Activated naive CD4-positive, alpha-beta T cell treated with anti-CD3 and anti-CD28 coated beads for 36 hours (primary cell): ENCODE measurements around the gene CLEC1B. TPM values are rescaled to one million over a fixed set of nuclear protein-coding genes. Genes with fewer than 3 reads are reported as not detected.
"Not testable (repeated sequence)": the region's sequence is repeated elsewhere in the genome, so short reads cannot be mapped to it uniquely, and the experiment has no call there.

Experiments used
- CTCF ChIA-PET: fragments of 350-600 bp; sonication (Branson Sonifier 250); formaldehyde crosslinking; loops from one replicate; lab custom pipeline; 2021; ENCODE audit warnings: antibody characterized with exemption; lab: Charles Lee
- DNase-seq: peaks from one replicate; pipeline ENCODE4 v3.0.0-alpha.2; 2020
- H3K27ac Mint-ChIP-seq: one replicate; pipeline ENCODE4 v1.8.0; 2021; ENCODE audit warnings: mild to moderate bottlenecking, mixed read lengths
- H3K27me3 Mint-ChIP-seq: one replicate; pipeline ENCODE4 v1.8.0; 2021; ENCODE audit warnings: low read depth, mixed read lengths
- H3K36me3 Mint-ChIP-seq: one replicate; pipeline ENCODE4 v1.8.0; 2021; ENCODE audit warnings: low read depth, mixed read lengths
- H3K4me1 Mint-ChIP-seq: one replicate; pipeline ENCODE4 v1.8.0; 2021; ENCODE audit warnings: low read depth, mixed read lengths
- H3K4me3 Mint-ChIP-seq: one replicate; pipeline ENCODE4 v1.8.0; 2021; ENCODE audit warnings: mild to moderate bottlenecking, moderate library complexity, mixed read lengths
- H3K9me3 Mint-ChIP-seq: one replicate; pipeline ENCODE4 v1.8.0; 2021; ENCODE audit warnings: mixed read lengths
- intact Hi-C: fragments of 100-400 bp; cut with micrococcal nuclease; formaldehyde crosslinking; loops from one replicate; pipeline ENCODE4 v1.15.1; 2023
- total RNA-seq, 2 experiments: library from RNA; stranded (reverse); gene quantifications; one replicate each; pipeline ENCODE4 v1.2.3, GENCODE V29; 2021

CLEC1B gene
- not detected for total RNA-seq

DNA sequence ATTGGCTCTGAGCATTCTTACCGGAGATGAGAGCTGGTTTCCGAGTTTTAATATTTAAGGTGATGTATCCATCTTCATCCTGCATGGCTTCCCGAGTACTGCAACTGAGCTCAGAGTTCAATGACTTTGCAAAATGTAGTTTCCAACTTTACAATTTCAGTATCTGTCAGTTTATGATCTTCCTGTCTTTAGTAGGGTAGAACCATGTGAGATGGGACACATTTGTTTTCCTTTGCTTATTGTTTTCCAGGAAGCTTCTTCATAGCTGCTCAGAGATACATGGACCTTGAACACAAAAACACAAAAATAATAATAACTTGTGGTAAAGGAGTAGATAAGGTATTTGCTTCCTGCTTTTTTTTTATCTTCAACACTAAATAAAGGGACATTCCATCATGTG is at the start of gene CLEC1B:
Gene CLEC1B (minus strand): TSS at position 106 of the 400 bp plus-strand sequence. CDS start 21 bp downstream, at position 85.
- CTCF ChIA-PET: interaction anchor here (0.6 to 1.5 kb wide), 4 partner anchors 11 to 185 kb away, joined by 3 to 6 read pairs (median 4); partner anchors contain the start of gene CLEC12B
- H3K27ac Mint-ChIP-seq: no peak within 1 kb of the TSS

DNA sequence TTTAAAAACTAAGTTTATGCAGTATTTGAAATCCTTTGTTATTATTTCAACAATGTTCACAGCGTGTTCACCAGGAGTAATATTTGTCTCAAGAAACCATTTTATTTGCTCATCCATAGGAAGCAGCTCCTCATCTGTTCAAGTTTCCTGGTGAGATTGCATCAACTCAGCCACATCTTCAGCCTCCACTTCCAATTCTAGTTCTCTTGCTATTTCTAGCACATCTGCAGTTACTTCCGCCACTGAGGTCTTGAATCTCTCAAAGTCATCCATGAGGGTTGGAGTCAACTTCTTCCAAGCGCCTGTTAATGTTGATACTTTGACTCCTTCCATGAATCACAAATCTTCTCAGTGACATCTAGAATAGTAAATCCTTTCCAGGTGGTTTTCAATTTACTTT is 49.6 kb upstream of the CLEC1B start:
- H3K4me3 Mint-ChIP-seq: no peak overlapping the region

More for the DNA sequence above, at the start of gene CLEC1B:
- intact Hi-C loops: loop anchor here (2.0 kb wide), 1 partner anchor 40 kb away; no protein-coding TSS in a partner anchor
- Mint-ChIP-seq H3K9me3 (no peaks in the 10 kb centered on the region), H3K4me3 (no peak within 1 kb of the TSS), H3K36me3 (no peaks in the 10 kb centered on the region), H3K4me1 (no peaks in the 10 kb centered on the region), H3K27me3 (no peaks in the 10 kb centered on the region)
- no peak for DNase-seq

DNA sequence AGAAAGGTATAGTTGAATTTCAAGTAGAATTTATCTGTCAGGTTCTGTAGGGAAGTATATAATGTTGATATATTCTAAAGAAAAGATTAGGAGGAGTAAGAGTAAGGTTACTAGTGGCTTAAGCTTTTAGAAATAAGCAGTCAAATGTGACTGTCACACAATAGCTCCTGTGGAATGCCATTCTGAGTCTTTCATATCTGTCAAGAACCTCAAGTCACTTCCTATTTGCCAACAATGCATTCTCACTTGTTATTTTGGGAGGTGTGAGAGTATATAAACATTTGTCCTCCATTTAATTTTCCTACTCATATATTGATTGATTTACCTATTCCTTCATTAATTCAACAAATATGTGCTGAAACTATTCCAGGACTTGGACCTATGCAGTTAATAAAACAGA is 43.2 kb upstream of the CLEC1B start:
- CTCF ChIA-PET: no interaction called here
- no peaks in the 10 kb centered on the region for H3K4me1 Mint-ChIP-seq
- H3K27me3 Mint-ChIP-seq: peaks cover 7% of the 10 kb centered on the region

More for the DNA sequence above, 49.6 kb upstream of the CLEC1B start:
- H3K36me3 Mint-ChIP-seq: no peaks in the 10 kb centered on the region
- no peak overlapping the region for H3K27ac Mint-ChIP-seq
- peaks cover 13% of the 10 kb centered on the region for H3K27me3 Mint-ChIP-seq
- H3K4me1 Mint-ChIP-seq: peaks cover 6% of the 10 kb centered on the region
- H3K9me3 Mint-ChIP-seq: no peaks in the 10 kb centered on the region
- CTCF ChIA-PET: interaction anchor here (1.8 kb wide), 1 partner anchor 14 kb away, joined by 6 read pairs; no protein-coding TSS in a partner anchor
- intact Hi-C loops: no loop called here
- no peak for DNase-seq

DNA sequence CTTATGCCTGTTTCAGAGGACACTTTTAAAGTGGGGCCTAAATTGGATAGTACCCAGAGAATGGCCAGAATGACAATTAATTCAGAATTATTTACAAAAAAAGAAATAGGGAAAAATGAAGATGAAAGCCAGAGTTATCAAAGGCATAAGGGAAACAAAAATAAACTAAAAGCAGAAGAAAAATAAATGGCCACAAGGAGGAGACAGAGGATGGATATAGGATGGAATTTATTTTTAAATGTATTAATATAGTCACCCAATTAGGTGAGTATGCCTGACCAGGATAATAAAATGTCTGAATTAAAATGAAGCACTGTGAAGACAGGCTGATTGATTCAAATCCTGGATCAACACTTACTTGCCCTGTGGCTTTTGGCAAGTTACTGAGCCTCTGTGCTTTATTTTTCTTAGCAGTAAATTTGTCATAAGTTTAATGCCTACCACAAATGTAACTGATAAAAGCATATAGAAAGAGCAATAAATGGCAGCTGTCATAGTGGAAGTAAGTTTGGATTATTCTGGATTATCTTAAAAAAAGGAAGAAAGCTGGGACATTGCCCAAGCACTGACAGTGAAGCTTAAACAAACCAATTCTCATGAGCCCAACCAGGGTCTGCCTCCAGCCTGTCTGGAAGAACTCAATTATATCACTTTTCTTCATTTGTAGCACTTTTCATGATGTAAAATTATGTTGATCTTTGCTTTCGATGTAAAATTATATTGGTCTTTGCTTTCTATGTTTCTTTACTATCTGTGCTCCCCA is 35.0 kb upstream of the CLEC1B start:
- CTCF ChIA-PET: interaction anchor here (0.7 to 1.7 kb wide), 6 partner anchors 15 to 157 kb away, joined by 3 to 8 read pairs (median 3); partner anchors contain the start of gene CLEC12B
- Mint-ChIP-seq H3K9me3 (no peaks in the 10 kb centered on the region), H3K4me1 (no peaks in the 10 kb centered on the region), H3K27me3 (no peaks in the 10 kb centered on the region), H3K27ac (no peak overlapping the region), H3K36me3 (no peaks in the 10 kb centered on the region), H3K4me3 (no peak overlapping the region)
- DNase-seq: no peak
- intact Hi-C loops: loop anchor here (1.0 kb wide), 2 partner anchors 106 to 156 kb away; no protein-coding TSS in a partner anchor

More for the DNA sequence above, 43.2 kb upstream of the CLEC1B start:
- no peaks in the 10 kb centered on the region for H3K36me3 Mint-ChIP-seq
- H3K27ac Mint-ChIP-seq: no peak overlapping the region
- H3K4me3 Mint-ChIP-seq: no peak overlapping the region
- intact Hi-C loops: no loop called here
- H3K9me3 Mint-ChIP-seq: no peaks in the 10 kb centered on the region
- no peak for DNase-seq

DNA sequence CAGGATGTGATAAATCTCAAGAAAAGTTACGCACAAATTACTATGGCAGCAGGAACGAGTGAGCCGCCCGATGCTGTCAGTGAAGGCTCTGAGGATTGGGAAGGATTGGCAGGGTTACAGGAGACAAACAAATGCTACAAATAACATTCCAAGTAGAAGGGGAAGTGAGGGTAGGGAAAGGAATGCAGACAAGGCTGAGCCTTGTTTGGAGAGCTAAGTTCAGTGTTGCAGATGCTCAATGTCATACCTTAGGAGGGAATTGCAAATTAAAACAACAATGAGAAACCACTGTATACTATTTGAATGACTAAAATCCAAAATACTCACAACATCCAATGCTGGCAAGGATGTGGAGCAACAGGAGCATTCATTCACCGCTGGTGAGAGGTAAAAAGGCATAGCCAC is 32.9 kb upstream of the CLEC1B start:
- Mint-ChIP-seq H3K27ac (no peak overlapping the region), H3K9me3 (no peaks in the 10 kb centered on the region), H3K4me3 (no peak overlapping the region), H3K36me3 (no peaks in the 10 kb centered on the region), H3K27me3 (no peaks in the 10 kb centered on the region), H3K4me1 (no peaks in the 10 kb centered on the region)
- DNase-seq: no peak
- CTCF ChIA-PET: interaction anchor here (3.5 kb wide), 1 partner anchor 108 kb away, joined by 14 read pairs; no protein-coding TSS in a partner anchor
- intact Hi-C loops: no loop called here

DNA sequence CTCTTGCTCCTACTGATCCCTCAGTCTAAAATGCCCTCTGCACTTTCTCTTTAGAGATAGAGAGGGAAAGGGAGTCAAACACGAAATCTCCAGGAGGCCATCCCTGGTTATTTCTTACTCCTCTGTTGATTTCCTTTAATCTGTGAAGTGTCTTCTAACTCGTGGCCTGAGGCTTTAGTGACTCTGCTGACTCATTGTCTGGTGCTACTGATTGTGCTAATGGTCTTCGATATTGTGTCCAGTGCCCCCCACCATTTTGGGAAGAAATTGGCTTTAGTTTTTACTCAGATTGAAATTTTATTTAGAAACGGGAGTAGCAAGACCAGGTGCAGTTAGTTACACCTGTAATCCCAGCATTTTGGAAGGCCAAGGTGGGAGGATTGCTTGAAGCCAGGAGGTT is 32.4 kb upstream of the CLEC1B start:
- Mint-ChIP-seq H3K4me3 (no peak overlapping the region), H3K27ac (no peak overlapping the region), H3K36me3 (no peaks in the 10 kb centered on the region), H3K4me1 (no peaks in the 10 kb centered on the region), H3K27me3 (no peaks in the 10 kb centered on the region), H3K9me3 (no peaks in the 10 kb centered on the region)
- DNase-seq: no peak
- intact Hi-C loops: no loop called here
- CTCF ChIA-PET: interaction anchor here (1.0 to 3.5 kb wide), 2 partner anchors 108 to 121 kb away, joined by 4 to 14 read pairs; no protein-coding TSS in a partner anchor

DNA sequence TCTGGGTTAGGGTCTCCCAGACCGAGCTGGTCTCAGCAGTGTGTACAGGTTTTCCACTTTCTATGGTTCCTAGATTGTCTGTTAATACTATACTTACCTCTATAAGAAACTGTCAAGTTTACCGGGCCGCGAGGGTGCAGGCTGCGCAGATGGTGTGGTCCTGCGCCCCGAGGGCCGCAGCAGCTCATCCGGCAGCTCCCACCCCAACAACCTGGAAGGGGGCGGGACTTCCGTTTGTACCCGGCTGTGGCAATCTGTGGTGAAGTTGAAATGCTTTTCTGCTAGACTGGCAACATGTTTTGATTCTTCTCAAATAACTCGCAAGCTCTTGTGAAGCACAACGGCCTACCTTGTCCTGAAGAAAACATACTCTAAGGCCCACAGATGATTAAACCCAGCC is 31.5 kb upstream of the CLEC1B start, which contains the start of gene CLEC9A:
Gene CLEC9A (plus strand): TSS at position 237 of the 400 bp plus-strand sequence. CDS start 22,006 bp downstream, outside the sequence.
- CTCF ChIA-PET: interaction anchor here (1.0 to 3.5 kb wide), 2 partner anchors 109 to 122 kb away, joined by 4 to 14 read pairs; no protein-coding TSS in a partner anchor
- intact Hi-C loops: no loop called here

DNA sequence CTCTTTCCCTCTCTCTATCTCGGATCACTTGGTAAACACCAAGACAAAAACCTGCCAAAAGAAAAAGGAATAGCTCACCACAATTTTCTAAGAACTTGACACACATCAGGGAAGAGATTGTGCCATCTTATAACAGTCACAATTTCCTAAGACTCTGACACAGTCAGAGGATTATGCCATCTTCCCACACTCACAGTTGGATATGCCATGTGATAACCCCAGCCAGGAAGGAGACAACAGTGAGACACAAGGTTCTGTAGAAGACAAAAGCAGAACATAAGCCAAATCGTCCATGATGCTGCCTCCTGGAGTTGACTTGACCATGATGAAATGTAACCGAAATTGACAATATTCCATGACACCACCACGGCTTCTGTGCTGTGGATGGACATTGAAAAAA is 28.8 kb upstream of the CLEC1B start:
- no peaks in the 10 kb centered on the region for H3K4me1 Mint-ChIP-seq
- no peaks in the 10 kb centered on the region for H3K27me3 Mint-ChIP-seq
- intact Hi-C loops: no loop called here
- no peak overlapping the region for H3K4me3 Mint-ChIP-seq
- no peak for DNase-seq
- no peak overlapping the region for H3K27ac Mint-ChIP-seq
- H3K9me3 Mint-ChIP-seq: no peaks in the 10 kb centered on the region
- CTCF ChIA-PET: interaction anchor here (0.6 kb wide), 1 partner anchor 87 kb away, joined by 3 read pairs; no protein-coding TSS in a partner anchor
- no peaks in the 10 kb centered on the region for H3K36me3 Mint-ChIP-seq

More for the DNA sequence above, 31.5 kb upstream of the CLEC1B start, which contains the start of gene CLEC9A:
- H3K4me1 Mint-ChIP-seq: no peaks in the 10 kb centered on the region
- DNase-seq: no peak
- H3K27me3 Mint-ChIP-seq: no peaks in the 10 kb centered on the region
- H3K9me3 Mint-ChIP-seq: no peaks in the 10 kb centered on the region
- no peak within 1 kb of the TSS for H3K27ac Mint-ChIP-seq
- no peaks in the 10 kb centered on the region for H3K36me3 Mint-ChIP-seq
- H3K4me3 Mint-ChIP-seq: no peak within 1 kb of the TSS

DNA sequence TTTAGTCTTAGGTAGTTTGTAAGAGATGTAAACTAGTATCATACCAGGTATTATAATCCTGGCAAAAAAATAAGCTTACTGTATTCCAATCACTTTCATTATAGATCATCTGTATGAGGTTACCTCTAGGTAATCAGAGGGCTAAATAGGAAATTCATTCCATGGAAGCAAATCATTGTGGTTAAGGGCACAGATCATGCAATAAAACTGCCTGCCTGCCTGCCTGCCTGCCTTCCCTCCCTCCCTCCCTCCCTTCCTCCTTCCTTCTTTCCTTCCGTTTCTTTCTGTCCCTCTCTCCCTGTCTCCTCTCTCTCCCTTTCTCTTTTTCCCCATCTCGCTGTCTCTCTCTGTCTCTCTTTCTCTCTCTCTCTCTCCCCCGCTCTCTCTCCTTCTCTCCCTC is 28.4 kb upstream of the CLEC1B start:
- no peak overlapping the region for H3K4me3 Mint-ChIP-seq
- DNase-seq: no peak
- H3K27me3 Mint-ChIP-seq: no peaks in the 10 kb centered on the region
- intact Hi-C loops: no loop called here
- CTCF ChIA-PET: no interaction called here
- H3K27ac Mint-ChIP-seq: no peak overlapping the region
- no peaks in the 10 kb centered on the region for H3K4me1 Mint-ChIP-seq
- no peaks in the 10 kb centered on the region for H3K9me3 Mint-ChIP-seq
- no peaks in the 10 kb centered on the region for H3K36me3 Mint-ChIP-seq

DNA sequence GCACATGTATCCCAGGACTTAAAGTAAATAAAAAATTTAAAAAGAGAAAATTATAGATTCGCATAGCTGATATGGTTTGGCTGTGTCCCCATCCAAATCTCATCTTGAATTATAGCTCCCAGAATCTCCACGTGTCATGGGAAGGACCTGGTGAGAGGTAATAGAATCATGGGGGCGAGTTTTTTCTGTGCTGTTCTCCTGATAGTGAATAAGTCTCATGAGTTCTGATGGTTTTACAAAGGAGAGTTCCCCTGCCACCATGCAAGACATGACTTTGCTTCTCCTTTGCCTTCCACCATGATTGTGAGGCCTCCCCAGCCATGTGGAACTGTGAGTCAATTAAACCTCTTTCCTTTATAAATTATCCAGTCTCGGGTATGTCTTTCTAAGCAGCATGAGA is 27.7 kb upstream of the CLEC1B start:
- H3K4me3 Mint-ChIP-seq, H3K27ac Mint-ChIP-seq, DNase-seq, H3K9me3 Mint-ChIP-seq, H3K4me1 Mint-ChIP-seq, intact Hi-C loops, H3K36me3 Mint-ChIP-seq, H3K27me3 Mint-ChIP-seq: not testable (repeated sequence)
- CTCF ChIA-PET: interaction anchor here (1.1 kb wide), 1 partner anchor 214 kb away, joined by 4 read pairs; no protein-coding TSS in a partner anchor

DNA sequence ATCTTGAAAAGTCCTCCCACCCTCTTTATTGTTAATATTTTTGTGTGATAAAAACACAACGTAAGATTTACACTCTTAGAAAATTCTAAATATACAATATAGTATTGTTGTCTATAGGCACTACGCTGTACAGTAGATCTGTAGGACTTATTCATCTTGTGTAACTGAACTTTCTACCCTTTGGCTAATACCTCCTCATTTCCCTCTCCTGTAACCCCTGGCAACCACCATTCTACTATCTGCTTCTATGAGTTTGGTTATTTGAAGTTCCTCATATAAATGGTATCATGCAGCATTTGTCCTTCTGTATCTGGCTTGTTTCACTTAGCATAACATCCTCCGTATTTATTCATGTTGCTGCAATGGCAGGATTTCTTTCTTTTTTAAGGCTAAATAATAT is 26.3 kb upstream of the CLEC1B start:
- no peaks in the 10 kb centered on the region for H3K4me1 Mint-ChIP-seq
- intact Hi-C loops: no loop called here
- no peak overlapping the region for H3K4me3 Mint-ChIP-seq
- CTCF ChIA-PET: no interaction called here
- no peaks in the 10 kb centered on the region for H3K27me3 Mint-ChIP-seq
- no peaks in the 10 kb centered on the region for H3K36me3 Mint-ChIP-seq
- H3K27ac Mint-ChIP-seq: no peak overlapping the region
- H3K9me3 Mint-ChIP-seq: no peaks in the 10 kb centered on the region
- DNase-seq: no peak

DNA sequence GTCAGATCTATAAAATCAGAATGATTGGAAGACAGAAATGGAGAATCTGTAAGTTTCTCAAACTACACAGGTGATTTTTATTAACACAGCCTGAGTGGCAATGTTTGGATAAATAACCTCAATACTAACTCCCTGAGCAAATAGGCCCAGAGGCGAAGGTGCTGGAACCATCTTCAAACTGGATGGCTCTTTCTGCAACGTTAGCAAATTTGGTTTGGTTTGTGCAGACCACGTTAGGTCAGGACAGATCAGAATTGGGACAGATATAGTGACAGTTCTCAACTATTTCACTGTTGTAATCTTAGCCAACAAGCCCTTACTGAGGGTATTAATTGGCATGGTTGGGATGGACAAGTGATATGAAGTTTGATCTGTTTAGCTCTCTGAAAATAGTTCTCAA is 22.4 kb upstream of the CLEC1B start:
- CTCF ChIA-PET: no interaction called here
- Mint-ChIP-seq H3K36me3 (no peaks in the 10 kb centered on the region), H3K27ac (no peak overlapping the region), H3K9me3 (no peaks in the 10 kb centered on the region), H3K27me3 (peaks cover 3% of the 10 kb centered on the region), H3K4me1 (no peaks in the 10 kb centered on the region), H3K4me3 (no peak overlapping the region)
- DNase-seq: no peak
- intact Hi-C loops: no loop called here
